Mucosa of descending colon (tissue), 3 donors: ENCODE measurements around the gene CBLN2. TPM values are rescaled to one million over a fixed set of nuclear protein-coding genes. Genes with fewer than 3 reads are reported as not detected.

Experiments used
- ATAC-seq: fragments of 200-7000 bp; cut with Tn5 transposase; one replicate; pipeline ENCODE4 v1.9.1; 2020; ENCODE audit warnings: mild to moderate bottlenecking, moderate library complexity
- DNase-seq, 3 donors: peaks; one replicate each; pipeline ENCODE4 v3.0.0-alpha.2; 2020
- H3K36me3 ChIP-seq: fragments of 200-600 bp; one replicate; pipeline ENCODE4 v1.8.0; 2021; ENCODE audit warnings: low read depth, mild to moderate bottlenecking
- H3K4me1 ChIP-seq: fragments of 200-600 bp; one replicate; pipeline ENCODE4 v1.8.0; 2021; ENCODE audit warnings: low read depth, mild to moderate bottlenecking
- H3K4me3 ChIP-seq: fragments of 200-600 bp; one replicate; pipeline ENCODE4 v1.8.0; 2021; ENCODE audit warnings: mild to moderate bottlenecking
- H3K9me3 ChIP-seq: fragments of 200-600 bp; one replicate; pipeline ENCODE4 v1.8.0; 2021; ENCODE audit warnings: mild to moderate bottlenecking
- CTCF ChIP-seq: fragments of 200-600 bp; IDR thresholded peaks from one replicate; pipeline ENCODE4 v1.8.0; 2022; ENCODE audit warnings: antibody characterized with exemption, mild to moderate bottlenecking
- intact Hi-C, 2 donors: fragments of 100-400 bp; cut with DNase I in 1 of 2; cut with micrococcal nuclease in 1 of 2; formaldehyde crosslinking; loops; one replicate each; pipeline versions ENCODE4 v1.11.0 to v1.11.1; 2022; cut with DNase I, micrococcal nuclease
- total RNA-seq, 3 donors: library from RNA; stranded (reverse); fragmentation: NEBNext Ultra II Directional in 2 of 3; extraction: Animal tissue kit (Norgen Biotek cat#: 25700) in 2 of 3; gene quantifications; one replicate each; pipeline versions ENCODE4 v1.2.1 to v1.2.4, GENCODE V29; 2021 to 2023
- donor health status: DM: no; HTN: no; CAD: no; lungs with moderate emphysema.
- donor health status: DM: no; HTN: no; CAD: no.
- donor health status: DM: no; HTN: yes; CAD: no.

The CBLN2 gene
- total RNA-seq, 3 donors from 2014 or later = 1.1 to 3.2 (median 1.3) TPM

- Histone ChIP-seq H3K4me1 (no peaks in the 10 kb centered on the region), H3K36me3 (no peaks in the 10 kb centered on the region), H3K9me3 (no peaks in the 10 kb centered on the region), H3K4me3 (no peak overlapping the region)
- no peak for DNase-seq
- TF ChIP-seq CTCF = no peak
- no peak for ATAC-seq
- intact Hi-C loops = no loop called here
Observed at GRCh38 chr18:72492497-72492896, 51.6 kb downstream of the CBLN2 start.
